ENCODE results near the gene ZNF547.
A peak's percentile ranks its signal among the peaks of the same experiment; 100 is the strongest.

Gene ZNF547

GRCh38 chr19:57362997-57363687 lies at the start of gene ZNF547, which contains the start of gene TRAPPC2B:
ZNF547 (plus strand) TSS chr19:57363551; CDS start chr19:57368556, 5,005 bp downstream.
TRAPPC2B (plus strand) TSS chr19:57363551; CDS start chr19:57364834, 1,283 bp downstream.
- DNase-seq (ENCODE audit: low spot score) = peak; percentile 96

DNA sequence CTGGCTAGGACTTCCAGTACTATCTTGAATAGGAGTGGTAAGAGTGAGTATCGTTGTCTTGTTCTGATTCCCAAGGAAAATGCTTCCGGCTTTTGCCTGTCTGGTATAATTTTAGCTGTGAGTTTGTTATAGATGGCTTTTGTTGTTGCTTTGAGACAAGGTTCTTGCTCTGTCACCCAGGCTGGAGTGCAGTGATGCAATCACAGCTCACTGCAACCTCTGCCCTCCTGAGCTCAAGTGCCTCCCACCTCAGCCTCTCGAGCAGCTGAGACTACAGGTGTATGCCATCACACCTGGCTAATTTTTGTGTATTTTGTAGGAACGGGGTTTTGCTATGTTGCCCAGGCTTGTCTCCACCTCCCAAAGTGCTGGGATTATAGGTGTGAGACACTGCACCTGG lies 49.2 kb upstream of the ZNF547 start:
- DNase-seq (ENCODE audit: low spot score) = no peak

GRCh38 chr19:57317503-57317902 lies 45.8 kb upstream of the ZNF547 start:
- peak; percentile 24 for DNase-seq (ENCODE audit: low spot score)

- no peak for DNase-seq (ENCODE audit: low spot score)
Observed at GRCh38 chr19:57319869-57320179, 43.5 kb upstream of the ZNF547 start.

DNA sequence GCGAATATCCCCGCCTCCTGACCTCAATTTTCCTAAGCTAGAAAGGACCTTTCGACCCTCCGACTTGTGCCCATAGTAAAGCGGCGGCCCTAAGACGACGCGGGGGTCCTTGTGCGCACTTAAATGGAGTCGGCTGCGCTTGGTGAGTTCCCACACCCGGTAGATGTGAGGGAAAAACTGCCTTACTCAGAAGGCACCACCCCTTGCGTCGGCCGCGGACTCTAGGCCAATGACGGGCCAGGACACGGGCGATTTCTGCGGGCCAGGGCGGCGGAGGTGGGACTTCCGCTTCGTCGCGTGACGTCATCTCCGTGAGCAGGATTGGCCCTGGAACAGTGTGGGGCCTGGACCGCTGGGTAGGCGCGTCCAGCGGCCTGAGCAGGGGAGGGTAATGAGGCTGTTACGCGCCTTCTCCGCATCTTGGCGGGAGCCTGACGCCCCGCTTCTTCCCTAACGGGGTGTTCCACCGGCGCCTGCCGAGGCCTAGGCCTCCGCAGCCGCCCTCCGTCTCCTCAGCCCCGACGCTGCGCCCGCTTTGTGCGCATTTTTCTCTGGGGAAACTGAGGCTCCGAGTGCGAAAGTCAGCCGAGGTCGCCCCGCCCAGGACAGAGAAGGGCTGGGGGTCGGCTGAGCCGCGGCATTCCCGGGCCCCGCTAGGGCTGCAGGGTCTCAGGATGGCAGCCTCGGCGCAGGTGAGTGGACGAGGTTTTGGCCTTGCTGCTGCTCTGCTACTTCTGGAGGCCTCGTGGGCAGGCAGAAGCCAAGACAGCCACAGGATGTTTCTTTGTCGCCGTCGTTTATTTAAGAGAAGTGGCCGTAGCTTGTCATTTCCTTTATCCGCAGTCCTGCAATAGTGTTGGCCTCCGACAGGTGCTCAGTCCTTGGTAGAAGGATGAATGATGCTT lies 42.9 kb upstream of the ZNF547 start, which contains the start of gene ZNF543:
Gene ZNF543, plus strand, starts transcription at position 293 of the 905 bp plus-strand sequence. Its CDS starts 382 bp downstream, at position 675.
- peak; percentile 99 for DNase-seq (ENCODE audit: low spot score)

DNA sequence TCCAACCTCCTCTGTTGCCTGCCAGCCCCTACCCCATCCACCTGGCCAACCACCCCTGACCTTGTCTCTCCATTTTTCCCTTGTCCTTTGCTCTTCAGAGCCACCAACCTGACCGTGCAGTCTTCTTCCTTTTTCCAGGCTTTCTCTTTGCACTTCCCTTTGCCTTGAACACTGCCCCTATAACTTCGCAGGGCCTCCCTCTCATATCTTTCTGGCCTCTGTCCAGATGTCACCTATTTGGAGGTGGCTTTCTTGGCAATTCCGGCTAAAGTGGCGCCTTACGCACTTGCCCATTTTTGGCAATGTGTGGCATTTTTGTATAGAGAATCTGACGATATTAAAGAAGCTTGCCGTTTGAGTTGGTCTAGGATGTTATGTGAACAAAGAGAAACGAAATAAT lies 42.2 kb upstream of the ZNF547 start:
- DNase-seq (ENCODE audit: low spot score) = no peak

- DNase-seq (ENCODE audit: low spot score) = no peak
Observed at GRCh38 chr19:57321751-57322150, 41.6 kb upstream of the ZNF547 start.

DNA sequence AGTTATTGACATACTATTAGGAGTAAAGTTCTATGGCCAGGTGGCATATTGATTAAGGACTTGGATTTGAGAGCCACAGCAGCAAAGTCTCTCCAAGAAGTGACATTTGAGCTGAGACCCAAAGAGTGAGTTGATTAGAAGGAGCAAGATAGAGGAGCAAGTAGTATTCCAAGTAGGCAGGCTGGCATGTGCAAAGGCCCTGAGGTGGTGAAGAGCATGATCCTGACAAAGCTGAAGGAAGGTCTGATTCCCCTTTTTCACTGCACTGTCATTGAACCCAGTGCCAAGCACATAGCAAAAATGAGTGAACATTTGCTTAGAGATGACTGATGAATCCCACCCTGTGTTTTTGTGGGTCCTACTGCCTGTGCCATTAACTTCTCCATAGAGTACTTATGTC lies 38.4 kb upstream of the ZNF547 start:
- no peak for DNase-seq (ENCODE audit: low spot score)

GRCh38 chr19:57327993-57328392 lies 35.4 kb upstream of the ZNF547 start:
- no peak for DNase-seq (ENCODE audit: low spot score)

DNA sequence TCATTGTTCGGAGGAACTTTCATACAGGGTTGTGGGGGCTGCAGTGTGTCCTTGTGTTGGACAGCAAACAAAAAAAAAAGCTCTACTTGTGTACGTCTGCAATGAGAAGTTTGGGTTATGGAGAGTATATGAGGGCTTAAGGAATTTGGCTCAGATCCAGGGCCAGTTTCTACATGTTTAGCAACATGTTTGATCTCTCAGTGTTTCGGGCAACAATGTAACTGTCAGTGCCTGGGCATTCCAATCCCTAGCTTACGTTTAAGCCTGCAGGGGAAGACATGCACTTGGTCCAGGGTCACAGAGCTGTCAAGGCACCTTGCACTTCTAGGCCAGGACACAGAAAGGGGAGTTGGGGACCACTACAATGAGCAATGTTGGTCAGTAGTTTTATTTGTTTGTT lies 29.2 kb upstream of the ZNF547 start:
- DNase-seq (ENCODE audit: low spot score) = no peak

- no peak for DNase-seq (ENCODE audit: low spot score)
Observed at GRCh38 chr19:57338877-57339276, 24.5 kb upstream of the ZNF547 start.

GRCh38 chr19:57342582-57342981 lies 20.8 kb upstream of the ZNF547 start:
- no peak for DNase-seq (ENCODE audit: low spot score)

GRCh38 chr19:57348136-57348535 lies 15.2 kb upstream of the ZNF547 start:
- peak; percentile 67 for DNase-seq (ENCODE audit: low spot score)

GRCh38 chr19:57350877-57351805 lies 12.2 kb upstream of the ZNF547 start, which contains the start of gene ZNF304:
ZNF304 (plus strand) TSS chr19:57351271; CDS start chr19:57351665, 394 bp downstream.
- peak; percentile 97 for DNase-seq (ENCODE audit: low spot score)

- DNase-seq (ENCODE audit: low spot score) = peak; percentile 22
Observed at GRCh38 chr19:57351867-57352266, 11.5 kb upstream of the ZNF547 start.

GRCh38 chr19:57355916-57356315 lies 7.4 kb upstream of the ZNF547 start:
- no peak for DNase-seq (ENCODE audit: low spot score)

DNA sequence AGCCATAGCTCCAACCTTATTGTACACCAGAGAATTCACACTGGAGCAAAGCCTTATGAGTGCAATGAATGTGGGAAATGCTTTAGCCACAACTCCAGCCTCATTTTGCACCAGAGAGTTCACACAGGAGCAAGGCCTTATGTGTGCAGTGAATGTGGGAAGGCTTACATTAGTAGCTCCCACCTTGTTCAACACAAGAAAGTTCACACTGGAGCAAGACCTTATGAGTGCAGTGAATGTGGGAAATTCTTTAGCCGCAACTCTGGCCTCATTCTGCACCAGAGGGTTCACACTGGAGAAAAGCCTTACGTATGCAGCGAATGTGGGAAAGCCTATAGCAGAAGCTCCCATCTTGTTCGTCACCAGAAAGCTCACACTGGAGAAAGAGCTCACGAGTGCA lies 5.9 kb upstream of the ZNF547 start:
- DNase-seq (ENCODE audit: low spot score) = no peak

DNA sequence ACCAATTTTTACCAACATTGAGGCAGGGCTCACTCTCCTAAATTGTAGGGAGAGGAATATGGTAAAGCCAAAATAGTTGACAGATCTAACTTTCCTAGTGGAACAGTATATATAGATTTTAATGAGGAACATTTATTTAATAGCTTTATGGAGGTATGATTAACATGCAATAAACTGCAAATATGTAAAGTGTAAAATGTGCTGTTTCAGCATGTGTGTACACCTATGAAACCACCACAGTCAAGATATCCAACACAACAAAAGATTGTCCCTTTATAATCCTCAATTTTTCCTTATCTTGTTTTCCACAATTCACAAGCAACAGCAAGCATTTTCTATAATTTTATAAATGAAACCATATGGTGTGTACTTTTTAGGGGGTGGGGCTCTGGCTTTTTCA lies 4.1 kb upstream of the ZNF547 start:
- no peak for DNase-seq (ENCODE audit: low spot score)

DNA sequence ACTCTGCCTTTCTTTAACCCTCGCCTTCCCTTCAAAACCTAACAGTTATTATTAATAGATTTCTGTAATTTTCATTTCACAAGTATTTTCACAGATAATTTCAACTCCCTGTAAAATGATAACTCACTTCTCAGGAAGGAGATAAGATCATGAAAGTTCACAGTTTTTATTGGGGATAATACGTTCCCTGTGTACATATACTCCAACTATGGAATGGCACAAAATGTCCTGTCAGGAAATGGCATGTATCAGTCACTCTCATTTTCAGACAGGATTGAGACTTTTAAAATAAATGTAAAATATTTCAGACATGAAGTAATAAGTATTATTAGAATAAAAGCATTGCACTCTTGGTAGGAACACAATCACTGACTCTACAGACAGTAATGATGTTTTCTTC lies 932 bp upstream of the ZNF547 start:
- no peak for DNase-seq (ENCODE audit: low spot score)

DNA sequence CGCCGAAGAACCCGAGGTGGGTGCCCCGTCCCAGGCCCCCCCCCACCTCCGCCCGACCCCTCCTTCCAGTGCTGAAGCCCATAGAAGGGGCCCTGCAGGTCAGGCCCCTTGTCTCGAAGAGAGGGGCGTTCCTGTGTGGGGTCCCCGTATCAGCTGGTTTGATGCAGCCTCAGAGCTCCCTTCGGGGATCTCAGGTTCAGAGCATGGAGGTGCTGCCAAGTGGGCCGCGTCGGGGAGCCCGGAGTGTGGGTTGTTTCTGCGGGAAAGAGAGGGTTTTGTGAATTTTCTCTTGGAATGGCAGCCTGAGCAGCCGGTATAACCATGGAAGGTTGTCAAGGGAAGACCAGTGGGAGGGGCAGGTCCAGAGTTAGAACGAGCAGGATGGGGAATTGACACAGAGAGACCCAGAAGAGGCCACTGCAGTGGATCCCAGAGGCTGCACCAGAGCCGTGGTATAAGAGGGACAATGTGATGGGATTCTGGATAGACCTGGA lies 384 bp downstream of the ZNF547 start:
- peak; percentile 46 for DNase-seq (ENCODE audit: low spot score)

DNA sequence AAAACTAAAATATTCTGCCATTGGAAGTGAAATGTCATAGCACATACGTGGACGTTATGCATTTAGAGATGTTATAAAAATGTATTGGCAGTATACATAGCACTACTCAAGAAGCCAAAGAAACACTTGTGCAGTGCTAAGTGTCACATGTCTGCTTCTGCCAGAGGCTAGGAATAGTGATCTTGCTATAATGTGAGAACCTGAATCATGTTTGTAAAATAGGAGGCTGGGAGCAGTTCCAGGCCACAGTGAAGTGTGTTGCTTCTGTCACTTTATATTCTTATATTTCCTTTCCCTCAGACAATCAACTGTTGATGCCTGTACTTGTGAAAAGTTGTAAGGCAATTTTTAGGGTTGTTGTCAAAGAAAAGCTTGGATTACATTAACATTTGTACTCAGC lies 3.4 kb downstream of the ZNF547 start:
- no peak for DNase-seq (ENCODE audit: low spot score)

DNA sequence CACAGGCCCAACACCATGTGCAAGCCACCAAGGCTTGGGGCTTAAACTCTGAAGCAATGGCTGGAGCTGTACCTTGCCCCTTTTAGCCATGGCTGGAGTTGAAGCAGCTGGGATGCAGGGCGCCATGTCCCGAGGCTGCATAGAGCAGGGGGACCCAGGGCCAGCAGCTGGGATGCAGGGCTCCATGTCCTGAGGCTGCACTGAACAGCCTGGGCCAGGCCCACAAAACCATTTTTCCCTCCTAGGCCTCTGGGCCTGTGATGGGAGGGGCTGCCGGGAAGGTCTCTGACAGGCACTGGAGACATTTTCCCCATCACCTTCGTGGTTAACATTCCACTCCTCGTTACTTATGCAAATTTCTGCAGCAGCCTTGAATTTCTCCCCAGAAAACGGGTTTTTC lies 10.8 kb downstream of the ZNF547 start:
- no peak for DNase-seq (ENCODE audit: low spot score)

Data from AG20443 (cell line).